H1 (cell line): Measurements from ENCODE around the gene TTC24. TPM values are rescaled to one million over a fixed set of nuclear protein-coding genes. Genes with fewer than 3 reads are reported as not detected.

ENCODE experiments used
- BACH1 ChIP-seq: IDR thresholded peaks from 2 replicates; pipeline ENCODE4 v1.6.1; 2012; ENCODE audit warnings: low read length, improper control_type of control experiment
- POU5F1 ChIP-seq: IDR thresholded peaks from 2 replicates; pipeline ENCODE4 v1.6.1; 2011; ENCODE audit warnings: low read depth, mild to moderate bottlenecking, low read length, moderate library complexity
- polyA plus RNA-seq, 7 experiments: library from polyadenylated mRNA; depleted of rRNA in 3 of 7; stranded (reverse) in 5 of 7; unstranded in 2 of 7; fragments of >200 nt in 5 of 7; fragments of 200-250 nt in 2 of 7; gene quantifications; 1 replicate in 5 of 7; 2 replicates in 1 of 7; 4 replicates in 1 of 7; pipeline versions ENCODE4 v1.2.1 to v1.2.3, GENCODE V29; 2011 to 2013; ENCODE audit warnings: missing spikeins in 2 of 7, mixed read lengths in 2 of 7
- total RNA-seq: library from RNA; stranded (reverse); fragmentation: NEBNext Ultra II Directional; extraction: Animal tissue kit (Norgen Biotek cat#: 25700); gene quantifications from 2 replicates; pipeline ENCODE4 v1.2.1, GENCODE V29; 2021

The TTC24 gene
- total and polyA plus RNA-seq, 2 of the 8 experiments (the other 6 are each of a cell fraction or from before 2014, with no cell fraction given) = 0.08 TPM; not detected in 1

GRCh38 chr1:156534424-156535060 lies 45.0 kb upstream of the TTC24 start (continued):
- TF ChIP-seq POU5F1 (no peak), BACH1 (no peak)
